Esophagus squamous epithelium (tissue), 5 donors: ENCODE data around the gene P2RY13. TPM values are rescaled to one million over a fixed set of nuclear protein-coding genes. Genes with fewer than 3 reads are reported as not detected.

Source experiments
- DNase-seq: peaks from one replicate; lab custom pipeline; 2025; lab: John Stamatoyannopoulos, UW
- H3K27ac ChIP-seq, 4 donors: fragments of 200-600 bp; sonication (generic); one replicate each; pipeline ENCODE4 v1.5.1; 2016 to 2019; ENCODE audit warnings: mild to moderate bottlenecking in 1 of 4
- H3K27me3 ChIP-seq, 4 donors: fragments of 200-600 bp; sonication (generic); 1 replicate in 3 of 4; 2 replicates in 1 of 4; pipeline versions ENCODE4 v1.5.1 to v1.6.0; 2017 to 2021; ENCODE audit warnings: antibody characterized with exemption in 1 of 4
- H3K36me3 ChIP-seq, 3 donors: fragments of 200-600 bp; sonication (generic); one replicate each; pipeline ENCODE4 v1.5.1; 2016 to 2019
- H3K4me1 ChIP-seq, 3 donors: fragments of 200-600 bp; sonication (generic); one replicate each; pipeline ENCODE4 v1.5.1; 2017 to 2019
- H3K4me3 ChIP-seq, 4 donors: fragments of 200-600 bp; sonication (generic); 1 replicate in 3 of 4; 2 replicates in 1 of 4; pipeline ENCODE4 v1.5.1; 2016 to 2019; ENCODE audit warnings: mild to moderate bottlenecking in 2 of 4, moderate library complexity in 1 of 4
- H3K9me3 ChIP-seq, 3 donors: fragments of 200-600 bp; sonication (generic); one replicate each; pipeline ENCODE4 v1.5.1; 2016 to 2019
- POLR2A ChIP-seq, 4 donors: fragments of 450-650 bp; IDR thresholded peaks; one replicate each; pipeline ENCODE4 v1.6.1; 2017; ENCODE audit warnings: antibody characterized with exemption in 4 of 4, mild to moderate bottlenecking in 4 of 4, moderate library complexity in 3 of 4
- WGBS, 2 donors: methylation state at CpG; one replicate each; pipeline ENCODE4 v1.1.5; 2018; 5-methylcytosine and 5-hydroxymethylcytosine counted together
- intact Hi-C: fragments of 100-400 bp; cut with DNase I; formaldehyde crosslinking; loops from one replicate; pipeline ENCODE4 v1.15.0; 2022
- total RNA-seq, 4 donors: library from RNA; depleted of rRNA; stranded (reverse); fragments of >200 nt; gene quantifications; one replicate each; pipeline ENCODE4 v1.1.0, GENCODE V29; 2016
- TF ChIP-seq, protein P1 (sequence below), 6 experiments: fragments of 450-650 bp in 4 of 6; fragments of 200-600 bp in 2 of 6; sonication (generic) in 2 of 6; IDR thresholded peaks; one replicate each; pipeline ENCODE4 v1.5.1; 2016 to 2019; ENCODE audit warnings: antibody characterized with exemption in 6 of 6, mild to moderate bottlenecking in 4 of 6, moderate library complexity in 4 of 6
- donor health status: DM: yes; HTN: yes; CAD: no.

The P2RY13 gene
- total RNA-seq, 4 donors from 2014 or later, result 0.18 to 3.1 (median 1.2) TPM; not detected in 1

GRCh38 chr3:151290673-151291072, 38.7 kb downstream of the P2RY13 start:
- no peak overlapping the region for H3K4me3 ChIP-seq
- H3K27ac ChIP-seq, result no peak overlapping the region
- H3K9me3 ChIP-seq, result no peaks in the 10 kb centered on the region
- no peak for DNase-seq
- WGBS, 2 donors, result 36 to 41% methylated on average over 3 of the region's 3 CpGs
- no peaks in the 10 kb centered on the region for H3K27me3 ChIP-seq
- H3K4me1 ChIP-seq, result peaks cover 0 to 3% (median 0%) of the 10 kb centered on the region in 3 donors
- peaks cover 0 to 28% (median 0%) of the 10 kb centered on the region in 3 donors for H3K36me3 ChIP-seq
- no peak for TF ChIP-seq POLR2A (IDR thresholded peaks at IDR 0.05)
- TF ChIP-seq, protein P1, sequence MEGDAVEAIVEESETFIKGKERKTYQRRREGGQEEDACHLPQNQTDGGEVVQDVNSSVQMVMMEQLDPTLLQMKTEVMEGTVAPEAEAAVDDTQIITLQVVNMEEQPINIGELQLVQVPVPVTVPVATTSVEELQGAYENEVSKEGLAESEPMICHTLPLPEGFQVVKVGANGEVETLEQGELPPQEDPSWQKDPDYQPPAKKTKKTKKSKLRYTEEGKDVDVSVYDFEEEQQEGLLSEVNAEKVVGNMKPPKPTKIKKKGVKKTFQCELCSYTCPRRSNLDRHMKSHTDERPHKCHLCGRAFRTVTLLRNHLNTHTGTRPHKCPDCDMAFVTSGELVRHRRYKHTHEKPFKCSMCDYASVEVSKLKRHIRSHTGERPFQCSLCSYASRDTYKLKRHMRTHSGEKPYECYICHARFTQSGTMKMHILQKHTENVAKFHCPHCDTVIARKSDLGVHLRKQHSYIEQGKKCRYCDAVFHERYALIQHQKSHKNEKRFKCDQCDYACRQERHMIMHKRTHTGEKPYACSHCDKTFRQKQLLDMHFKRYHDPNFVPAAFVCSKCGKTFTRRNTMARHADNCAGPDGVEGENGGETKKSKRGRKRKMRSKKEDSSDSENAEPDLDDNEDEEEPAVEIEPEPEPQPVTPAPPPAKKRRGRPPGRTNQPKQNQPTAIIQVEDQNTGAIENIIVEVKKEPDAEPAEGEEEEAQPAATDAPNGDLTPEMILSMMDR (IDR thresholded peaks at IDR 0.05), result peak in 5 of 6 experiments; percentile 22 to 66 (median 41)
- intact Hi-C loops, result no loop called here

GRCh38 chr3:151289445-151289844, 39.9 kb downstream of the P2RY13 start:
- DNase-seq, result no peak
- Histone ChIP-seq H3K4me3 (no peak overlapping the region), H3K4me1 (peaks cover 0 to 6% (median 0%) of the 10 kb centered on the region in 3 donors), H3K27me3 (no peaks in the 10 kb centered on the region), H3K9me3 (no peaks in the 10 kb centered on the region), H3K27ac (no peak overlapping the region), H3K36me3 (peaks cover 0 to 16% (median 0%) of the 10 kb centered on the region in 3 donors)
- TF ChIP-seq POLR2A (IDR thresholded peaks at IDR 0.05), result no peak
- TF ChIP-seq, protein P1 (IDR thresholded peaks at IDR 0.05), result no peak
- 6 to 75% methylated on average over 3 of the region's 3 CpGs for WGBS, 2 donors
- intact Hi-C loops, result no loop called here

- WGBS, 2 donors, result 56 to 69% methylated on average over 1 of the region's 1 CpG
- no peak overlapping the region for H3K4me3 ChIP-seq
- H3K9me3 ChIP-seq, result no peaks in the 10 kb centered on the region
- H3K4me1 ChIP-seq, result peaks cover 0 to 20% (median 9%) of the 10 kb centered on the region in 3 donors
- no peak overlapping the region for H3K27ac ChIP-seq
- DNase-seq, result no peak
- no peaks in the 10 kb centered on the region for H3K36me3 ChIP-seq
- H3K27me3 ChIP-seq, result no peaks in the 10 kb centered on the region
- intact Hi-C loops, result no loop called here
- TF ChIP-seq, protein P1 (IDR thresholded peaks at IDR 0.05), result no peak
- no peak for TF ChIP-seq POLR2A (IDR thresholded peaks at IDR 0.05)
These were observed 43.4 kb downstream of the P2RY13 start for GRCh38 chr3:151285940-151286339.

- peak overlapping the region in 3 of 4 donors; percentile 26 to 64 (median 56) for H3K27ac ChIP-seq
- H3K4me1 ChIP-seq, result peaks cover 0 to 20% (median 9%) of the 10 kb centered on the region in 3 donors
- no peak for DNase-seq
- TF ChIP-seq POLR2A (IDR thresholded peaks at IDR 0.05), result no peak
- H3K4me3 ChIP-seq, result no peak overlapping the region
- no peaks in the 10 kb centered on the region for H3K36me3 ChIP-seq
- 25 to 28% methylated on average over 5 of the region's 5 CpGs for WGBS, 2 donors
- intact Hi-C loops, result loop anchor here (5.0 kb wide), 2 partner anchors 57 to 117 kb away; no protein-coding TSS in a partner anchor
- no peaks in the 10 kb centered on the region for H3K9me3 ChIP-seq
- no peaks in the 10 kb centered on the region for H3K27me3 ChIP-seq
These were observed 45.4 kb downstream of the P2RY13 start for GRCh38 chr3:151283907-151284461.

DNA sequence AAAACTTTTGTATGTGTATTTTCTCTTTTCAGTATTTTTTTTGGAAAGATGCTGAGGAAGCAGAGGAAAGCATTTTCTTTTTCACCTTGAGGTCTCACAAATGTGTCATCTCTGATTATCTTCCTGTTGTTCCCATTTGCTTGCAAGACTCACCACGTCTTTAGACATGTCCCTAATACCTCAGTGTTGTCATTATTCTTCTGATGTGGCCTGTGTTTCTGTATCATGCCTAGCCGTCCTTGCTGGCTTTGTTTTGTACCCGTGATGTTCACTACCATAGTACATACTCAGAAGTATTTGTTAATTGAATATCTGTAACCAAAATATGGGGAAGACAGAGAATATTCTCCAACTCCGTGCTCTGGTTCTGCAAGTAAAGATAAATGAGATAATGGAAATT, 46.0 kb downstream of the P2RY13 start:
- intact Hi-C loops, result loop anchor here (5.0 kb wide), 2 partner anchors 56 to 116 kb away; no protein-coding TSS in a partner anchor
- no peak for DNase-seq
- H3K27ac ChIP-seq, result peak overlapping the region in 3 of 4 donors; percentile 26 to 64 (median 56)

More for the DNA sequence above, 46.0 kb downstream of the P2RY13 start:
- H3K4me3 ChIP-seq, result no peak overlapping the region
- H3K4me1 ChIP-seq, result peaks cover 0 to 20% (median 9%) of the 10 kb centered on the region in 3 donors
- H3K27me3 ChIP-seq, result no peaks in the 10 kb centered on the region
- no peak for TF ChIP-seq POLR2A (IDR thresholded peaks at IDR 0.05)
- TF ChIP-seq, protein P1 (IDR thresholded peaks at IDR 0.05), result no peak
- no peaks in the 10 kb centered on the region for H3K9me3 ChIP-seq
- H3K36me3 ChIP-seq, result no peaks in the 10 kb centered on the region
- WGBS, 2 donors, result 40 to 49% methylated on average over 4 of the region's 4 CpGs
